HCT116 (cell line): ENCODE measurements around the gene ACLY. TPM values are rescaled to one million over a fixed set of nuclear protein-coding genes. Genes with fewer than 3 reads are reported as not detected.

Source experiments
- ATAC-seq: fragments of 200-7000 bp; cut with Tn5 transposase; 2 replicates; pipeline ENCODE4 v1.9.1; 2020; ENCODE audit warnings: mild to moderate bottlenecking, moderate library complexity
- BruUV-seq: library from RNA; stranded (reverse); fragments of 400-500 nt; replicated peaks from 2 replicates; lab custom pipeline; 2021; lab: Mats Ljungman, UMichigan
- CTCF ChIA-PET: fragments of 300-600 bp; sonication (Branson Sonifier 250); formaldehyde crosslinking; loops from one replicate; lab custom pipeline; 2021; ENCODE audit warnings: antibody characterized with exemption; lab: Charles Lee
- POLR2A ChIA-PET: fragments of 300-600, 350-600 bp; sonication (Branson Sonifier 250); formaldehyde crosslinking; loops from one replicate; lab custom pipeline; 2021; ENCODE audit warnings: antibody characterized with exemption; lab: Charles Lee
- RAD21 ChIA-PET, 2 experiments: fragments of 300-600 bp; sonication (Branson Sonifier 250); formaldehyde crosslinking; loops; one replicate each; lab custom pipeline; 2023; ENCODE audit warnings: low total read pairs in 2 of 2; ENCODE audit not compliant: uncharacterized antibody in 2 of 2, unreplicated experiment in 2 of 2, low non-redundant PET in 1 of 2; lab: Charles Lee
- DNase-seq: peaks from one replicate; pipeline ENCODE4 v3.0.0-alpha.2; 2010; ENCODE audit warnings: low read depth, low spot score
- H2AFZ ChIP-seq: fragments of 200-600 bp; shearing (Covaris generic), sonication (generic); 2 replicates; pipeline ENCODE4 v1.6.1; 2017; ENCODE audit warnings: low read depth, mixed run types, mixed read lengths, antibody characterized with exemption, low read length; ENCODE audit not compliant: poor library complexity, severe bottlenecking
- H3K27ac ChIP-seq: 2 replicates; pipeline ENCODE4 v1.5.1; 2012; ENCODE audit warnings: low read depth, low read length
- H3K27me3 ChIP-seq: fragments of 200-600 bp; sonication (generic); 2 replicates; pipeline ENCODE4 v1.6.1; 2016; ENCODE audit warnings: mixed run types, low read length, mixed read lengths; ENCODE audit not compliant: insufficient read depth
- H3K36me3 ChIP-seq, 2 experiments: fragments of 200-500 bp in 1 of 2; fragments of 200-600 bp in 1 of 2; sonication (Bioruptor generic) in 1 of 2; sonication (generic) in 1 of 2; 2 replicates each; pipeline versions ENCODE4 v1.5.1 to v1.6.1; 2014 to 2016; ENCODE audit warnings: low read length in 2 of 2, inconsistent platforms in 1 of 2, mixed read lengths in 1 of 2, mixed run types in 1 of 2; ENCODE audit not compliant: insufficient read depth in 2 of 2, control insufficient read depth in 1 of 2
- H3K4me1 ChIP-seq, 2 experiments: fragments of 200-600 bp in 1 of 2; sonication (generic) in 1 of 2; 2 replicates each; pipeline versions ENCODE4 v1.5.1 to v1.6.1; 2012 to 2017; ENCODE audit warnings: low read length in 2 of 2, inconsistent platforms in 1 of 2, mild to moderate bottlenecking in 1 of 2, mixed read lengths in 1 of 2, mixed run types in 1 of 2, moderate library complexity in 1 of 2; ENCODE audit not compliant: insufficient read depth in 2 of 2, control insufficient read depth in 1 of 2
- H3K4me2 ChIP-seq: fragments of 200-600 bp; sonication (generic); 2 replicates; pipeline ENCODE4 v1.6.1; 2017; ENCODE audit warnings: mixed run types, low read length, mixed read lengths
- H3K4me3 ChIP-seq, 2 experiments: fragments of 200-600 bp in 1 of 2; sonication (generic) in 1 of 2; replicated peaks in 1 of 2; 2 replicates each; pipeline ENCODE4 v1.5.1; 2011 to 2016; ENCODE audit warnings: low read length in 2 of 2, control low read depth in 1 of 2, low read depth in 1 of 2, mild to moderate bottlenecking in 1 of 2, mixed read lengths in 1 of 2, mixed run types in 1 of 2
- H3K79me2 ChIP-seq: fragments of 200-600 bp; sonication (generic); 2 replicates; pipeline ENCODE4 v1.6.1; 2017; ENCODE audit warnings: mild to moderate bottlenecking, mixed run types, low read length, moderate library complexity, mixed read lengths; ENCODE audit not compliant: insufficient read depth
- H3K9ac ChIP-seq: fragments of 200-600 bp; sonication (generic); 2 replicates; pipeline ENCODE4 v1.6.1; 2016; ENCODE audit warnings: low read length, mixed read lengths
- H3K9me2 ChIP-seq: fragments of 200-600 bp; sonication (generic), shearing (Covaris generic); 2 replicates; pipeline ENCODE4 v1.6.1; 2017; ENCODE audit warnings: mixed run types, mild to moderate bottlenecking, moderate library complexity; ENCODE audit not compliant: insufficient read depth
- H3K9me3 ChIP-seq, 2 experiments: fragments of 200-500 bp in 1 of 2; fragments of 200-600 bp in 1 of 2; sonication (Bioruptor generic) in 1 of 2; sonication (generic) in 1 of 2; 2 replicates each; pipeline ENCODE4 v1.6.1; 2014 to 2017; ENCODE audit warnings: low read length in 2 of 2, mixed read lengths in 2 of 2, inconsistent platforms in 1 of 2, low read depth in 1 of 2, mild to moderate bottlenecking in 1 of 2, mixed run types in 1 of 2, moderate library complexity in 1 of 2; ENCODE audit not compliant: control insufficient read depth in 1 of 2, insufficient read depth in 1 of 2
- H4K20me1 ChIP-seq: fragments of 200-600 bp; sonication (generic), shearing (Covaris generic); 2 replicates; pipeline ENCODE4 v1.6.1; 2017; ENCODE audit warnings: mixed run types, mild to moderate bottlenecking, moderate library complexity; ENCODE audit not compliant: insufficient read depth
- CTCF ChIP-seq, 3 experiments: fragments of 200-600 bp in 1 of 3; sonication (generic) in 1 of 3; IDR thresholded peaks in 2 of 3; conservative IDR thresholded peaks in 1 of 3; 2 replicates each; pipeline ENCODE4 v1.5.1; 2012 to 2017; ENCODE audit warnings: low read depth in 2 of 3, low read length in 2 of 3, antibody characterized with exemption in 1 of 3, borderline replicate concordance in 1 of 3, control low read depth in 1 of 3, mild to moderate bottlenecking in 1 of 3, mixed read lengths in 1 of 3, mixed run types in 1 of 3, moderate library complexity in 1 of 3; ENCODE audit not compliant: insufficient read depth in 1 of 3
- FOSL1 ChIP-seq: IDR thresholded peaks from 2 replicates; pipeline ENCODE4 v1.6.1; 2012; ENCODE audit warnings: low read depth
- RAD21 ChIP-seq: IDR thresholded peaks from 2 replicates; pipeline ENCODE4 v1.6.1; 2012; ENCODE audit warnings: low read depth, mild to moderate bottlenecking
- SRF ChIP-seq: IDR thresholded peaks from 2 replicates; pipeline ENCODE4 v1.6.1; 2012; ENCODE audit warnings: low read depth
- TCF7L2 ChIP-seq: IDR thresholded peaks from 2 replicates; pipeline ENCODE4 v1.7.0; 2011; ENCODE audit warnings: borderline replicate concordance, inconsistent platforms; ENCODE audit not compliant: insufficient read depth, insufficient read length; ENCODE audit errors: extremely low read depth
- ZNF274 ChIP-seq: fragments of 200-500 bp; sonication (Bioruptor generic); IDR thresholded peaks from 2 replicates; pipeline ENCODE4 v1.6.1; 2014; ENCODE audit warnings: mild to moderate bottlenecking, low read depth, low read length, inconsistent platforms
- intact Hi-C: fragments of 100-400 bp; cut with micrococcal nuclease; formaldehyde crosslinking; loops from 2 replicates; pipeline ENCODE4 v1.10.0; 2022
- total RNA-seq: library from RNA; stranded (reverse); gene quantifications from one replicate; pipeline ENCODE4 v1.2.1, GENCODE V29; 2021; ENCODE audit not compliant: unreplicated experiment

The ACLY gene
- total RNA-seq, 1 experiment from 2014 or later: 222 TPM

GRCh38 chr17:41885733-41886132, 33.0 kb downstream of the ACLY start:
- no peak overlapping the region for H3K4me3 ChIP-seq
- no peaks in the 10 kb centered on the region for H3K9me2 ChIP-seq
- no peaks in the 10 kb centered on the region for H3K9me3 ChIP-seq
- peak; percentile 46 to 54 (median 48); a peak in 4 of 6 replicates for TF ChIP-seq CTCF (IDR thresholded peaks at IDR 0.05 in 2 of 3, conservative IDR thresholded peaks at IDR 0.05 in 1 of 3; ENCODE audit: borderline replicate concordance in 1 of 3, insufficient read depth in 1 of 3, low read depth in 2 of 3, low read length in 2 of 3)
- TF ChIP-seq FOSL1: no peak
- peak; percentile 70 for TF ChIP-seq RAD21
- ChIA-PET POLR2A (no interaction called here), CTCF (no interaction called here), RAD21 (no interaction called here)
- no peak overlapping the region for H3K27ac ChIP-seq
- H2AFZ ChIP-seq: no peak overlapping the region
- H4K20me1 ChIP-seq: no peaks in the 10 kb centered on the region
- intact Hi-C loops: loop anchor here (1.0 kb wide), 1 partner anchor 147 kb away; no protein-coding TSS in a partner anchor
- H3K9ac ChIP-seq: no peak overlapping the region
- no peak overlapping the region for H3K4me2 ChIP-seq
- no peak for DNase-seq
- H3K4me1 ChIP-seq: no peaks in the 10 kb centered on the region
- H3K36me3 ChIP-seq: peaks cover 55 to 71% of the 10 kb centered on the region in 2 experiments
- peak; percentile 71; the same call in 1 of the 2 replicates for ATAC-seq
- no TSS peak for BruUV-seq
- H3K27me3 ChIP-seq: no peaks in the 10 kb centered on the region
- H3K79me2 ChIP-seq: 0 out of 2 replicates have a peak, but pooled peaks cover 2% of the 10 kb centered on the region

- BruUV-seq: no TSS peak
- Histone ChIP-seq H3K27me3 (no peaks in the 10 kb centered on the region), H3K79me2 (peaks cover 3% of the 10 kb centered on the region; the same call in 1 of the 2 replicates), H3K4me2 (no peak overlapping the region), H4K20me1 (no peaks in the 10 kb centered on the region), H3K4me3 (no peak overlapping the region), H3K9me3 (no peaks in the 10 kb centered on the region), H3K27ac (no peak overlapping the region), H3K36me3 (peaks cover 74 to 76% of the 10 kb centered on the region in 2 experiments), H3K9ac (no peak overlapping the region), H3K4me1 (no peaks in the 10 kb centered on the region), H3K9me2 (no peaks in the 10 kb centered on the region), H2AFZ (no peak overlapping the region)
- DNase-seq: no peak
- ChIA-PET POLR2A (no interaction called here), CTCF (no interaction called here), RAD21 (no interaction called here)
- intact Hi-C loops: no loop called here
- TF ChIP-seq SRF: no peak
- no peak for TF ChIP-seq TCF7L2
- no peak for TF ChIP-seq ZNF274
- no peak for ATAC-seq
Measured at GRCh38 chr17:41882756-41883155, 36.0 kb downstream of the ACLY start.
